Activated T-helper 1 cell treated with Interleukin-2 at 50 U/mL for 16 hours (primary cell): Measurements from ENCODE around the gene RAD51AP1.

Experiments
- DNase-seq: peaks from one replicate; pipeline ENCODE4 v3.0.0-alpha.2; 2020; ENCODE audit warnings: low read depth

Gene RAD51AP1

GRCh38 chr12:4545195-4545594 is 6.5 kb downstream of the RAD51AP1 start:
- no peak for DNase-seq

- DNase-seq = no peak
Measured at GRCh38 chr12:4552191-4552590, 13.5 kb downstream of the RAD51AP1 start.

GRCh38 chr12:4553943-4554342 is 15.3 kb downstream of the RAD51AP1 start:
- no peak for DNase-seq

DNA sequence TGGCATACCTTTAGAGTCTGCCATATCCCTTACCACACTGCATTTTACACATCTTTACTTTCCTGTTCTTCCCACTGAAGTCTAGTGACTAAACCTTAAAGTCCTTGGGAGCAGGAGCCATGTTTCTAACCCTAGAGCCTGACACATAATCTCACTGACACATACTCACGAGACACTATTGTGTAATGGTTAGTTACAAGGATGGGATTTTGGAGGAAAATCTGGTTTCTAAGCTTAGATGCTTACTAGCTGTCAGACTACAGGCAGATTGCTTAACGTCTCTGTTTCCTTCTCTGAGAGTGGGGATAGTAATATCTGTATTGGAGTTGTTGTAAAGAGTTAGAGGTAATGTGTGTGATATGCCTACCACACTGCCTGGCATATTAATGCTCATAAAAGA is 17.1 kb downstream of the RAD51AP1 start:
- DNase-seq = no peak

DNA sequence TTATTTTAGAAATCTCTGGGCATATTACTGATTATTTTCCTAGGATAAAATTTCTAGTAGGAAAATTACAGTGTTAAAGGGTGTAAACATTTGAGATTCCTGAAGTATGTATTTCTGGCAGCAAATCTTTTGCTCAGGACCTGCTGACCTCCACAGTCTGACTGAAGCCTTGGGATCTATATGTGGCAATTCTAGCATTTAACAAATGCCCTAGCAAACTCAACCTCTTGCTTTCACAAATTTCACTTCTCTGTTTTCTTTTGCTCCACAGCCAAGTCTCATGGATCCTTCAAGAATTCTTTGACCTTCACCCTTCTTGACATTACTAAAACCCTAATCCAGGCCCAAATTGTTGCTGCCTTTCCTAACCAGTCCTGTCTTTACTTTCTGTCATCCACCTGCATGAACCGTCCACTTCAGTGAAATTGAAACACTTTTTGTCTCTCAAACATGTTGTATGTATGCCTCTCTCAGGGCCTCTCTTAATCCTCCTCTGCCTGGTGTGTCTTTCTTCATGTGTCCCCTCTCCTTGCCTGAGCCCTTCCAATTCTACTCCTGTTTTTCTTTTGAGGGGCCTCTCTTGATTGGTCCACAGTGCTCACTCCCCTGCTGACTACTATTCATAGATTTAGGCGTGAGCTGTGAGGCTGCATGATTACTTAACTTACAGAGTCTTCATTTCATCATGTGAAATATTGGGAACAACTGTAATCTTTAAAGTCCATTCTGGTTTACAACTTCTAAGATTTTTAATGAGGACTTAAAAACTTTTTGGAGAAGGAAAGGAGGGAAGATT is 18.2 kb downstream of the RAD51AP1 start:
- DNase-seq = no peak

GRCh38 chr12:4557586-4557985 is 18.9 kb downstream of the RAD51AP1 start:
- DNase-seq = no peak

- no peak for DNase-seq
Measured at GRCh38 chr12:4558171-4558570, 19.5 kb downstream of the RAD51AP1 start.

- DNase-seq = no peak
Measured at GRCh38 chr12:4562034-4562657, 23.5 kb downstream of the RAD51AP1 start, which contains the start of gene DYRK4. TSS of gene DYRK4 (plus strand) at chr12:4562208. CDS start at chr12:4562246, 38 bp downstream.

GRCh38 chr12:4563336-4563735 is 24.6 kb downstream of the RAD51AP1 start:
- DNase-seq = no peak

- no peak for DNase-seq
Measured at GRCh38 chr12:4564818-4565217, 26.1 kb downstream of the RAD51AP1 start.

- no peak for DNase-seq
Measured at GRCh38 chr12:4566474-4566873, 27.8 kb downstream of the RAD51AP1 start.

GRCh38 chr12:4567073-4567881 is 28.6 kb downstream of the RAD51AP1 start:
- no peak for DNase-seq

- DNase-seq = no peak
Measured at GRCh38 chr12:4569261-4569660, 30.6 kb downstream of the RAD51AP1 start.

DNA sequence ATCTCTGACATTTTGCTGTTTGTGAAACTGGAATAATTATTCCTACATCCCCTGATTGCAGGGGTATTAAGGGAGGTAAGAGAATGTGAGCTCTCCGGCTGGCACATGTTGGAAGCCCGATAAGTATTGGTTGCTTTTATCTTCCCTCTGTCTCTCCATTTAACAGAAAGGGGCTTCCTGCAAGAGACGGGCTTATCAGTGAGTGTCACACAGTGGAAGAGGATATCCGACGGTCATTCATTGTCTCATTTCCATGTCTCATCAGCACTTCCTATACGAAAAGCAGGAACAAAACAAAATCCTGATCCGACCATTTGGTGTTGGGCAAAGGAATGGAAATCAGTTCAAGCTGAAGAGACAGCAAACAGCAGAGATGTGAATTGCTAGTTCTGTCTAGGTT is 34.0 kb downstream of the RAD51AP1 start:
- DNase-seq = no peak

DNA sequence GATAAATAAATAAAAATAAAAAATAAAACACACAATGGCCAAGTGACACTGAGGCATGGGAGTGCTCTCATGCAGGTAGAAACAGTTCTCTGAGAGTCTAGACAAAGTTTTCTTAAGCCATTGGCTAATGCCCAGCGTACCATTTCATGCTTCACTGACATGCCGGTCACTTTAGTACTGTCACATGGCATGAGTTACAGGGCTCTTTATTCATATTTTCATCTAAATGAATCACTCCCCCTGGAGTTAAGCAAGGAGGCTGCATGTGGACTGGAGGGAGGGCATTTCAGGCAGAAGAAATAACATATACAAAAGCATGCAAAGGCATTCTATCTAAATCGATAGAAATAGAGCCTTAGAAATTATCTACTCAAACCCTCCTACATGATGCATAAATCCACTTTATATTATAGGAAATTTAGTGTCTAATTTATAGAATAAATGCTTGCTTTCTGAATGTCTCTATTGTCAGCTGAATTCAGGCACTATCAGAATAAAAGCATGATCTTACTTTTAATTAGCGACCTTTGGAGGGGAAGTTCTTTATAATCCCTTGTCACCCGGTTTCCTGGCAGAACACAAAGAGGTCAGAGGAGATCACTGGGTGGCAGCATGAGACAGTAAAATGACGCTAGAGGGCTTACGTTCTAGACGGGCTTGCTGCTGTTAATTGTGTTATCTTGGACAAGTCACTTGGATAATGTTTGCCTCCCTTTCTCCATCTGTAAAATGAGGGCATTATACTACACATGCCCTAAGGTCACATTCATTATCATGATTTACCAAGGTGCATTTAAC is 40.8 kb downstream of the RAD51AP1 start:
- DNase-seq = no peak

GRCh38 chr12:4580281-4580688 is 41.6 kb downstream of the RAD51AP1 start:
- no peak for DNase-seq

DNA sequence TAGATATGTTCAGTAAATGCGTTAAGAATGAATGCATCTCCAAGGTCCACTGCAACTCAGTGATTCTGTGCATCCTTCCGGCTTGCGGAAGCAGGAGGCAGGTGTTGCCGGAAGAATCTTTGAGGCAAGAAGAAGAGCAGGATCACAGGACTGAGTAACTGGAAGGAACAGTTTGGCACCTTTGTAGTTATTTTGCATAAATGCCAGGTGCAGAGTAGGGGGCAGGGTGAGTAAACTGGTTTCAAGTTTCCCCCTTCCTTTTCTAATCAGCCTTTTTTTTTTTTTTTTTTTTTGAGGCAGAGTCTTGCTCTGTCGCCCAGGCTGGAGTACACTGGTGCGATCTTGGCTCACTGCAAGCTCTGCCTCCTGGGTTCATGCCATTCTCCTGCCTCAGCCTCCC is 45.6 kb downstream of the RAD51AP1 start:
- no peak for DNase-seq

GRCh38 chr12:4584896-4585295 is 46.2 kb downstream of the RAD51AP1 start:
- no peak for DNase-seq

- DNase-seq = no peak
Measured at GRCh38 chr12:4586500-4586899, 47.8 kb downstream of the RAD51AP1 start.

DNA sequence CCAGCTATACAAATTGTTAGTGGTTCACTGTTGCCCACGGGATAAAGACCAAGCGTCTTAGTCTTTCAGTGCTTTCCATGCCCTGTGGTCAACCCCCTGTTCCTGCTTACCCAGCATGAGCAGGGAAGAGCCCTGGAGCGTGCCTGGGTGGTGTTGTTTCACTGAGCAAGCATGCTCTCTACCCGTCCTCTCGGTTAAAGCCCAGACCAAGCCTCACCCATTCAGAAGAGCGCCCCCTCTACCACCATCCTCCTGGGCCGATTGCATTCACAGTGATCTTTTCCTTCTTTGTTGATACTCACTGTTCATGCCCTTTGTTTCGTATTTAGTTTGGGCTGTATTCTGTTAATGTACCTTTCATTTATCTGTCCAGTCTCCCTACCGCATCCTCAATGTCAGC is 48.4 kb downstream of the RAD51AP1 start:
- no peak for DNase-seq

DNA sequence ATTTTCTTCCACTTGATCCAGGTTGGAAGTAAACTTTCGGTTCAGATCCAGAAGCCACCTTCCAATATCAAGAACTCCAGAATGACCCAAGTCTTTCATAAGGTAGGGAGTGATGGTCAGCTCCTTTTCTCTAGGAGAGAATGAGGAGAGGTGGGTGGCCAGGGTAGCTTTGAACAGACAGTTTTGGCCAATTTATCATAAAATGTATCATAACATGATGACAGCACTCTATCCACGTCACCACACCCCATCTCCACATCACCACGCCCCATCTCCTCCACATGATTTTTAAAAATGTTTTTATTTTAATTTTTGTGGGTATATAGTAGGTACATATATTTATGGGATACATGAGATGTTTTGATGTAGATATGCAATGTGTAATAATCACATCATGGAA is 50.2 kb downstream of the RAD51AP1 start:
- DNase-seq = no peak

DNA sequence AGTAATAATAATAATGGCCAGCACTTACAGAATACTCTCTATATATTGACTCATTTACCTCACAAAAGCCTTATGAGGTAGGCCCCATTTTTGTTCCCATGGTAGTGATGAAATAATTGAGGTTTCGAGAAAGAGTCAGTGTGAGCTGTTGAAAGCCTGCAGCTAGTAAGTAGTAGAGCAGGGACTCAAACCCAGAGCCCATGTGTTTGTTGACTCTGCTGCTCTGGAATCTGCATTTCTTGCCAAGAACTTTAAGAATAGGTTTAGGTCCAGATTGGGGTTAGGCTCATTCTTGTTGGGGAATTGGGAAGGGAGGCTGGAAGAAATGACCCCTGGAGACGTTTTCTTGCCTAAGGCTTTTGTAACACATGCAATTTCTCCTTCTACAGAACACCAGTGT is 51.3 kb downstream of the RAD51AP1 start:
- no peak for DNase-seq
